ENCODE data around the gene AIF1.
"Not testable (repeated sequence)": the region's sequence is repeated elsewhere in the genome, so short reads cannot be mapped to it uniquely, and the experiment has no call there.

The AIF1 gene

GRCh38 chr6:31580807-31581433 lies 34.1 kb upstream of the AIF1 start:
- DNase-seq = peak; percentile 58 to 79 (median 75)

GRCh38 chr6:31581434-31582229 lies 33.4 kb upstream of the AIF1 start:
- no peak for DNase-seq

GRCh38 chr6:31582230-31582643 lies 32.8 kb upstream of the AIF1 start, which contains the start of gene LTB:
LTB (minus strand) TSS chr6:31582424; CDS start chr6:31582417, 7 bp downstream.
- no peak for DNase-seq

- no peak for DNase-seq
These were observed 29.5 kb upstream of the AIF1 start for GRCh38 chr6:31585491-31585890.

GRCh38 chr6:31586008-31586407 lies 29.0 kb upstream of the AIF1 start, which contains the start of gene LST1:
LST1 (plus strand) TSS chr6:31586277; CDS start chr6:31587300, 1,023 bp downstream.
- no peak for DNase-seq

GRCh38 chr6:31586599-31587281 lies 28.3 kb upstream of the AIF1 start:
- DNase-seq = no peak

- no peak for DNase-seq
These were observed 26.9 kb upstream of the AIF1 start for GRCh38 chr6:31587791-31588777.

- DNase-seq = no peak
These were observed 26.0 kb upstream of the AIF1 start for GRCh38 chr6:31588871-31589650.

GRCh38 chr6:31590691-31591090 lies 24.3 kb upstream of the AIF1 start:
- not testable (repeated sequence) for DNase-seq

- DNase-seq = no peak
These were observed 22.6 kb upstream of the AIF1 start for GRCh38 chr6:31592396-31592771.

GRCh38 chr6:31597006-31597405 lies 18.0 kb upstream of the AIF1 start:
- peak in 2 of 3 experiments; percentile 6 to 36 for DNase-seq

- DNase-seq = no peak
These were observed 7.7 kb upstream of the AIF1 start for GRCh38 chr6:31607317-31607716.

- peak in 2 of 3 experiments; percentile 54 to 78 for DNase-seq
These were observed 5.3 kb upstream of the AIF1 start for GRCh38 chr6:31609519-31610406.

GRCh38 chr6:31610968-31611367 lies 4.1 kb upstream of the AIF1 start:
- no peak for DNase-seq

- DNase-seq = no peak
These were observed 887 bp upstream of the AIF1 start for GRCh38 chr6:31614075-31614619.

- DNase-seq = no peak
These were observed 714 bp downstream of the AIF1 start for GRCh38 chr6:31615748-31616147.

GRCh38 chr6:31617010-31617409 lies 2.0 kb downstream of the AIF1 start:
- DNase-seq = no peak

- peak; percentile 99 to 100 (median 99) for DNase-seq
These were observed 5.0 kb downstream of the AIF1 start for GRCh38 chr6:31619805-31620585.

Data from NCI-H1417 (cell line).